8988T (cell line): ENCODE data around the gene LRRC63.
"Not testable (repeated sequence)": the region's sequence is repeated elsewhere in the genome, so short reads cannot be mapped to it uniquely, and the experiment has no call there.

Experiments
- DNase-seq: peaks from one replicate; pipeline ENCODE4 v3.0.0; 2011

LRRC63 gene

DNA sequence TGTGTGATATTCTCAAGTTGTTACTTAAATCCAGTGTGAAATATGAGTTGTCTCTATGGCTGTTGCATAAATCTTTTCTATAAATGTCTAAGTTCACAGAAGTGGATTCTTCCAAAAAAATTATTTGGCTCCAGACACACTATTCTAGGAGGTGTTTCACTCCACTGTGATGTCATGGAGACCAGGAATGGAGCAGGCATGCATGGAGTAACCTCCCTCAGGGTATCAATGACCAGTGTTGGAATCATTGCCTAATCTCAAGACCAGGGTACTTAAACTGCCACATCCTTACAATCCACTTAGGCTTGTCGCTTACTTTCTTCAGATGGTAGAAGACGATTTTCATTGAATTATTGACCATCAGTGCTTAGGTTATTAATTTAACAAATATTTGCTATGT lies 55.4 kb downstream of the LRRC63 start:
- no peak for DNase-seq

GRCh38 chr13:46270416-46270815 lies 58.7 kb downstream of the LRRC63 start:
- no peak for DNase-seq

GRCh38 chr13:46274094-46274698 lies 62.5 kb downstream of the LRRC63 start:
- DNase-seq: no peak

DNA sequence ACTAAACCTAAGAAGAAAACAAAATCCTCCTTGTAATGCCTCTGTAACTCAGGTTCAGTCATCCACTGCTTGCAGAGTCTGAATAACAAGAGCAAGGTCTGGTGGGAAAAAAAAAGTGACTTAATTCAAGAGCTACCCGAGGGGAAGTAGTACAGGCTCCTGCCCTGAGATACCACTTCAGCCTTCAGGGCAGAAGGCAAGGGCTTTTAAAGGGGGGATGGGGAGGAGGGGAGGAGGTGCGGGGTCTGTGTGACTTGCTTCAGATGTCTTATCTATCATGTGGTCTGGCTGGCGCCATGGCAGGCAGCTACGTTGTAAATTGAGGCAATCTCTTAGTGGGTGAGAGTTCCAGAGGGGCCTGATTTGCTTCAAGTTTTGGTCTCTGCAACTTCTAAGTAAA lies 66.7 kb downstream of the LRRC63 start:
- DNase-seq: no peak

- no peak for DNase-seq
Measured at GRCh38 chr13:46281779-46282178, 70.1 kb downstream of the LRRC63 start.

DNA sequence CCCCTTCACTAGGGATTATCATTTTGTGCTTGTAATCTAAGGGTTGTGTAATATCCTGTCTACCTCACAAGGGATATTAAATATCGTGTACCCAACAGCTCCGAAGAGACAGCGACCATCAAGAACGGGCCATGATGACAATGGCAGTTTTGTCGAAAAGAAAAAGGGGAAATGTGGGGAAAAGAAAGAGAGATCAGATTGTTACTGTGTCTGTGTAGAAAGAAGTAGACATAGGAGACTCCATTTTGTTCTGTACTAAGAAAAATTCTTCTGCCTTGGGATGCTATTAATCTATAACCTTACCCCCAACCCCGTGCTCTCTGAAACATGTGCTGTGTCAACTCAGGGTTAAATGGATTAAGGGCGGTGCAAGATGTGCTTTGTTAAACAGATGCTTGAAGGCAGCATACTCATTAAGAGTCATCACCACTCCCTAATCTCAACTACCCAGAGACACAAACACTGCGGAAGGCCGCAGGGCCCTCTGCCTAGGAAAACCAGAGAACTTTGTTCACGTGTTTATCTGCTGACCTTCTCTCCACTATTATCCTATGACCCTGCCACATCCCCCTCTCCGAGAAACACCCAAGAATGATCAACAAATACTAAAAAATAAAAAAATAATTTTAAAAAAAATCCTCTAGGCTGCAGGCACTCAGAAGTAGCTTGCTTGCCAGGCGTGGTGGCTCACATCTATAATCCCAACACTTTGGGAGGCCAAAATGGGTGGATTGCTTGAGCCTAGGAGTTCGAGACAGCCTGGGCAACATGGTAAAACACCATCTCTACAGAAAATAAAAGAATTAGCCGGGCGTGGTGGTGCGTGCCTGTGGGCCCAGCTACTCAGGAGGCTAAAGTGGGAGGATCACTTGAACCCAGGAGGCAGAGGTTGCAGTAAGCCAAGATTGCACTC lies 72.4 kb downstream of the LRRC63 start:
- DNase-seq: not testable (repeated sequence)

- DNase-seq: no peak
Measured at GRCh38 chr13:46286972-46287371, 75.2 kb downstream of the LRRC63 start.

GRCh38 chr13:46288570-46289259 lies 77.0 kb downstream of the LRRC63 start:
- no peak for DNase-seq

DNA sequence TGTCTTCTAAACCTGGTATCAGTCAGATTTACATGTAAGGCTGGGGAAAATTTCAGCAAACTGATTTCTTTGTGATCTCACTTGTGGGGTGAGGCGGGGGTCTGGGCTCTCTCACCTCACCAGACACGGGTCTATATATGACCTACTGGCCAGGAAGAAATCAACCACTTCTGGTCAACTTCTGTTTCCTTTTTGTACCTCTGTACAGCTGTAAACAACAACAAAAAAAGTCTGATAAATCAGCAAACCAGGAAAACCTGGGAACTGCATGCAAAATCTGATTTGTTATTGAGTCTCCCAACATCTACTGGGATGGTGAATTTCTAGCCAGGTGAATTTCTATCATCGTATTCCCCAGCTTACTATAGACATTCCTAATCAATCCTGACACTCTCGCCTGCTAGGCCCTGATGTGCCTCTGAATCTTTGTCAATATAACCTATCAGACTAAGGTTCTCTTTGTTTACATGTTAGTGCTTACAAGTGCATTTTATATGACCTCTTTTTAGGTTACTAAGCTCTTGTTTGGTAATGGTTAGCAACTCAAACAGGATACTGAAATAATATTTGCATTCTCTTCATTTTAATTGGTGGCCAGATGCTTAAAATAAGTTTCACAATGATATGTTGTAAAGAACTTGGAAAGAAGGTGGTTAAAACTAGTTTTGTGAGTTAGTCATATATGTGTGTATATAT lies 77.7 kb downstream of the LRRC63 start:
- no peak for DNase-seq

DNA sequence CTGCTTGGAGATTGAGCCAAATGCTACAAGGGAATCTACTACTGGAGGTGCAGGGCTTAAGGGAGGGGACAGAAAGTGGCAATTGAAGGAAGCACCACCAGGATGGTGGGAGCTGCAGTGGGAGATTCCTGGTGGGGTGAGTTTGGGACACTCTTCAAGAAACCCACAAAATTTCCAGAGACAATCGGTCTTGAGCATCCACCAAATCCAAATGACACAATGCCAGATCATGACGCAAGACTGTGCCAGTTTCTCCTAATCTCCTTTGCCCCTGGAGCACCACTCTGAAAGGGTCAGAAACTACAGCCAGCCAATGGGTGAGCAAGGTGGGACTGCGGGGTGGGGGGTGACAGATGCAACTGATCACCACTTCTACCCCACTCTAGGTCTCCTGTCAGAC lies 78.7 kb downstream of the LRRC63 start:
- DNase-seq: no peak

- DNase-seq: no peak
Measured at GRCh38 chr13:46293436-46293835, 81.7 kb downstream of the LRRC63 start.

GRCh38 chr13:46295491-46296114 lies 83.9 kb downstream of the LRRC63 start:
- DNase-seq: no peak

GRCh38 chr13:46296115-46296822 lies 84.5 kb downstream of the LRRC63 start:
- no peak for DNase-seq

DNA sequence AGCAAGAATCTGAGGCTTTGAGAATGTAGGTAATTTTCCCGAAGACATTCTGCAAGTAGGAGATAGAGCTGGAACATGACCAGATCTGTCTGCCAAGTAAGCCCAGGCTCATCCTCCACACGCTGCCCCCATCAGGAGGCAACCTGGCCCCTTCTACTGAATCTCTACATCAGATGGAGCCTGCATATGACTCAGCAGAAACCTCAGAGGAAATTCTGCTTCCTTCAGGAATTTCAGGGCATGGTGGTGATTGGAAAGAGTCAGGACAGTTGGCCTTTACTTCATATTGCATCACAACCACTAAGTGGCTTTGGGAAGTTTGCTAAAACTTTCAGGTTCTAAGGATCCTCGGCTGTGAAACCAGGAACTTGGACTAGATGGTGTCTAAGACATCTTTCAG lies 85.2 kb downstream of the LRRC63 start:
- DNase-seq: no peak

GRCh38 chr13:46297361-46297811 lies 85.7 kb downstream of the LRRC63 start:
- DNase-seq: no peak

DNA sequence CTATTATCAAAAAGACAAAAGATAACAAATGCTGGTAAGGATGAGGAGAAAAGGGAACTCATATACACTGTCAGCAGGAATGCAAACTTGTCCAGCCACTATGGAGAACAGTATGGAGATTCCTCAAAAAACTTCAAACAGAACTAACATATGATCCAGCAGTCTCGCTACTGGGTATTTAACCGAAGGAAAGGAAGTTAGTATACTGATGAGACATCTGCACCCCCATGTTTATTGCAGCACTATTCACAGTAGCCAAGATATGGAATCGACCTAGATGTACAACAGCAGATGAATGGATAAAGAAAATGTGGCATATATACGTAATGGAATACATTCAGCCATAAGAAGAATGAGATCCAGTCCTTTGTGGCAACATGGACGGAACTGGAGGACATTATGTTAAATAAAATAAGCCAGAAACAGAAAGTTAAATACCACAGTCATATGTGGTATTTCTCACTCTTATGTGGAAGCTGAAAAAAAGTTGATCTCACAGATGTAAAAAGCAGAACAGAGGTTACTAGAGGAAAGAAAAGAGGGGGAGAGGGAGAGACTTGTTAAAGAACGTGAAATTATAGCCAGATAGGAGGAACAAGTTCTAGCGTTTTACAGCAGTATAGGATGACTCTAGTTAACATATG lies 92.1 kb downstream of the LRRC63 start:
- DNase-seq: no peak

GRCh38 chr13:46304546-46304945 lies 92.8 kb downstream of the LRRC63 start:
- DNase-seq: no peak

GRCh38 chr13:46307554-46307953 lies 95.8 kb downstream of the LRRC63 start:
- DNase-seq: no peak

- DNase-seq: no peak
Measured at GRCh38 chr13:46310066-46310465, 98.3 kb downstream of the LRRC63 start.

GRCh38 chr13:46311217-46311616 lies 99.5 kb downstream of the LRRC63 start:
- DNase-seq: no peak

- no peak for DNase-seq
Measured at GRCh38 chr13:46313024-46313423, 101.3 kb downstream of the LRRC63 start.
